ENCODE results near the gene ZNF792.
"Not testable (repeated sequence)": the region's sequence is repeated elsewhere in the genome, so short reads cannot be mapped to it uniquely, and the experiment has no call there.

The ZNF792 gene

GRCh38 chr19:34925278-34925855 is 38.7 kb downstream of the ZNF792 start:
- TF ChIP-seq FOXP2 (optimal IDR thresholded peaks at IDR 0.05; ENCODE audit: control extremely low read depth, extremely low read length, insufficient read depth) (no peak), POLR2AphosphoS5 (IDR thresholded peaks at IDR 0.05; ENCODE audit: borderline replicate concordance, low read depth, low read length) (no peak), EZH2 (IDR thresholded peaks at IDR 0.05) (no peak)
- no peak for DNase-seq (ENCODE audit: low read depth, low spot score)
- no peaks in the 10 kb centered on the region for H3K9me3 ChIP-seq (ENCODE audit: low read depth, low read length)
- H3K36me3 ChIP-seq (ENCODE audit: insufficient read depth, low read length) = peaks cover 4% of the 10 kb centered on the region; the same call in 1 of the 2 replicates
- H3K4me3 ChIP-seq = no peak overlapping the region
- no peak overlapping the region for H3K9ac ChIP-seq (ENCODE audit: insufficient read length)
- no peak overlapping the region for H3K27ac ChIP-seq

GRCh38 chr19:34920090-34920786 is 43.8 kb downstream of the ZNF792 start:
- not testable (repeated sequence) for H3K9me3 ChIP-seq (ENCODE audit: low read depth, low read length); H3K27ac ChIP-seq; DNase-seq (ENCODE audit: low read depth, low spot score); H3K36me3 ChIP-seq (ENCODE audit: insufficient read depth, low read length); H3K9ac ChIP-seq (ENCODE audit: insufficient read length); H3K4me3 ChIP-seq

- DNase-seq (ENCODE audit: low read depth, low spot score) = no peak
These were observed 45.8 kb downstream of the ZNF792 start for GRCh38 chr19:34918190-34918589.

GRCh38 chr19:34917144-34917543 is 46.9 kb downstream of the ZNF792 start:
- DNase-seq (ENCODE audit: low read depth, low spot score); H3K27ac ChIP-seq; H3K9ac ChIP-seq (ENCODE audit: insufficient read length); H3K36me3 ChIP-seq (ENCODE audit: insufficient read depth, low read length); H3K9me3 ChIP-seq (ENCODE audit: low read depth, low read length); H3K4me3 ChIP-seq: not testable (repeated sequence)

More at GRCh38 chr19:34918190-34918589, 45.8 kb downstream of the ZNF792 start:
- Histone ChIP-seq H3K4me3 (no peak overlapping the region), H3K36me3 (ENCODE audit: insufficient read depth, low read length) (no peaks in the 10 kb centered on the region), H3K27ac (no peak overlapping the region), H3K9ac (ENCODE audit: insufficient read length) (no peak overlapping the region), H3K9me3 (ENCODE audit: low read depth, low read length) (no peaks in the 10 kb centered on the region)
- TF ChIP-seq FOXP2 (optimal IDR thresholded peaks at IDR 0.05; ENCODE audit: control extremely low read depth, extremely low read length, insufficient read depth) (no peak), EZH2 (IDR thresholded peaks at IDR 0.05) (no peak), POLR2AphosphoS5 (IDR thresholded peaks at IDR 0.05; ENCODE audit: borderline replicate concordance, low read depth, low read length) (no peak)

- no peaks in the 10 kb centered on the region for H3K9me3 ChIP-seq (ENCODE audit: low read depth, low read length)
- H3K36me3 ChIP-seq (ENCODE audit: insufficient read depth, low read length) = no peaks in the 10 kb centered on the region
- DNase-seq (ENCODE audit: low read depth, low spot score) = no peak
- no peak for TF ChIP-seq POLR2AphosphoS5 (IDR thresholded peaks at IDR 0.05; ENCODE audit: borderline replicate concordance, low read depth, low read length)
- no peak for TF ChIP-seq FOXP2 (optimal IDR thresholded peaks at IDR 0.05; ENCODE audit: control extremely low read depth, extremely low read length, insufficient read depth)
- no peak for TF ChIP-seq EZH2 (IDR thresholded peaks at IDR 0.05)
- no peak overlapping the region for H3K27ac ChIP-seq
- H3K4me3 ChIP-seq = no peak overlapping the region
- H3K9ac ChIP-seq (ENCODE audit: insufficient read length) = no peak overlapping the region
These were observed 53.3 kb downstream of the ZNF792 start for GRCh38 chr19:34910770-34911169.
